ENCODE measurements around the gene PRRC2B.
"Not testable (repeated sequence)": the region's sequence is repeated elsewhere in the genome, so short reads cannot be mapped to it uniquely, and the experiment has no call there.

PRRC2B gene

GRCh38 chr9:131511880-131512279 is 118.0 kb downstream of the PRRC2B start:
- H3K36me3 ChIP-seq (ENCODE audit: control insufficient read depth, insufficient read depth, low read length): peaks cover 38% of the 10 kb centered on the region

GRCh38 chr9:131513177-131513576 is 119.3 kb downstream of the PRRC2B start:
- Histone ChIP-seq H3K36me3 (ENCODE audit: control insufficient read depth, insufficient read depth, low read length) (peaks cover 38% of the 10 kb centered on the region), H3K4me3 (ENCODE audit: low read length) (no peak overlapping the region), H3K27ac (ENCODE audit: low read depth, low read length) (no peak overlapping the region), H3K4me1 (ENCODE audit: control insufficient read depth, insufficient read depth, low read length) (peaks cover 7% of the 10 kb centered on the region), H3K27me3 (ENCODE audit: control insufficient read depth, insufficient read depth, low read length) (no peaks in the 10 kb centered on the region), H3K9ac (ENCODE audit: low read length) (no peak overlapping the region)

More at GRCh38 chr9:131511880-131512279, 118.0 kb downstream of the PRRC2B start:
- Histone ChIP-seq H3K9ac (ENCODE audit: low read length) (no peak overlapping the region), H3K4me1 (ENCODE audit: control insufficient read depth, insufficient read depth, low read length) (no peaks in the 10 kb centered on the region), H3K27ac (ENCODE audit: low read depth, low read length) (no peak overlapping the region), H3K4me3 (ENCODE audit: low read length) (no peak overlapping the region), H3K27me3 (ENCODE audit: control insufficient read depth, insufficient read depth, low read length) (no peaks in the 10 kb centered on the region)

GRCh38 chr9:131515559-131516031 is 121.7 kb downstream of the PRRC2B start:
- not testable (repeated sequence) for H3K4me3 ChIP-seq (ENCODE audit: low read length); H3K9ac ChIP-seq (ENCODE audit: low read length); H3K27ac ChIP-seq (ENCODE audit: low read depth, low read length); H3K27me3 ChIP-seq (ENCODE audit: control insufficient read depth, insufficient read depth, low read length)
- H3K36me3 ChIP-seq (ENCODE audit: control insufficient read depth, insufficient read depth, low read length): peaks cover 53% of the 10 kb centered on the region
- H3K4me1 ChIP-seq (ENCODE audit: control insufficient read depth, insufficient read depth, low read length): peaks cover 12% of the 10 kb centered on the region

GRCh38 chr9:131516100-131516499 is 122.2 kb downstream of the PRRC2B start:
- Histone ChIP-seq H3K27me3 (ENCODE audit: control insufficient read depth, insufficient read depth, low read length) (no peaks in the 10 kb centered on the region), H3K9ac (ENCODE audit: low read length) (no peak overlapping the region), H3K4me3 (ENCODE audit: low read length) (no peak overlapping the region), H3K4me1 (ENCODE audit: control insufficient read depth, insufficient read depth, low read length) (peaks cover 12% of the 10 kb centered on the region), H3K27ac (ENCODE audit: low read depth, low read length) (no peak overlapping the region), H3K36me3 (ENCODE audit: control insufficient read depth, insufficient read depth, low read length) (peaks cover 51% of the 10 kb centered on the region)

- Histone ChIP-seq H3K36me3 (ENCODE audit: control insufficient read depth, insufficient read depth, low read length) (peaks cover 51% of the 10 kb centered on the region), H3K4me3 (ENCODE audit: low read length) (no peak overlapping the region), H3K4me1 (ENCODE audit: control insufficient read depth, insufficient read depth, low read length) (peaks cover 12% of the 10 kb centered on the region), H3K27me3 (ENCODE audit: control insufficient read depth, insufficient read depth, low read length) (no peaks in the 10 kb centered on the region), H3K9ac (ENCODE audit: low read length) (no peak overlapping the region), H3K27ac (ENCODE audit: low read depth, low read length) (no peak overlapping the region)
Measured at GRCh38 chr9:131516930-131517329, 123.0 kb downstream of the PRRC2B start.

GRCh38 chr9:131517761-131518190 is 123.9 kb downstream of the PRRC2B start:
- Histone ChIP-seq H3K27ac (ENCODE audit: low read depth, low read length) (peak overlapping the region; percentile 87), H3K9ac (ENCODE audit: low read length) (no peak overlapping the region), H3K36me3 (ENCODE audit: control insufficient read depth, insufficient read depth, low read length) (peaks cover 52% of the 10 kb centered on the region), H3K4me3 (ENCODE audit: low read length) (no peak overlapping the region), H3K4me1 (ENCODE audit: control insufficient read depth, insufficient read depth, low read length) (peaks cover 12% of the 10 kb centered on the region), H3K27me3 (ENCODE audit: control insufficient read depth, insufficient read depth, low read length) (no peaks in the 10 kb centered on the region)

GRCh38 chr9:131518553-131518952 is 124.7 kb downstream of the PRRC2B start:
- Histone ChIP-seq H3K27me3 (ENCODE audit: control insufficient read depth, insufficient read depth, low read length) (no peaks in the 10 kb centered on the region), H3K4me1 (ENCODE audit: control insufficient read depth, insufficient read depth, low read length) (peaks cover 12% of the 10 kb centered on the region), H3K4me3 (ENCODE audit: low read length) (no peak overlapping the region), H3K9ac (ENCODE audit: low read length) (no peak overlapping the region), H3K36me3 (ENCODE audit: control insufficient read depth, insufficient read depth, low read length) (peaks cover 56% of the 10 kb centered on the region), H3K27ac (ENCODE audit: low read depth, low read length) (peak overlapping the region; percentile 87)

GRCh38 chr9:131520503-131520902 is 126.6 kb downstream of the PRRC2B start:
- peaks cover 12% of the 10 kb centered on the region for H3K4me1 ChIP-seq (ENCODE audit: control insufficient read depth, insufficient read depth, low read length)
- peaks cover 58% of the 10 kb centered on the region for H3K36me3 ChIP-seq (ENCODE audit: control insufficient read depth, insufficient read depth, low read length)
- no peak overlapping the region for H3K4me3 ChIP-seq (ENCODE audit: low read length)
- H3K9ac ChIP-seq (ENCODE audit: low read length): no peak overlapping the region
- no peaks in the 10 kb centered on the region for H3K27me3 ChIP-seq (ENCODE audit: control insufficient read depth, insufficient read depth, low read length)
- H3K27ac ChIP-seq (ENCODE audit: low read depth, low read length): no peak overlapping the region

GRCh38 chr9:131521203-131521602 is 127.3 kb downstream of the PRRC2B start:
- Histone ChIP-seq H3K9ac (ENCODE audit: low read length) (no peak overlapping the region), H3K36me3 (ENCODE audit: control insufficient read depth, insufficient read depth, low read length) (peaks cover 58% of the 10 kb centered on the region)

GRCh38 chr9:131521822-131522221 is 127.9 kb downstream of the PRRC2B start:
- Histone ChIP-seq H3K27ac (ENCODE audit: low read depth, low read length) (no peak overlapping the region), H3K4me3 (ENCODE audit: low read length) (no peak overlapping the region), H3K4me1 (ENCODE audit: control insufficient read depth, insufficient read depth, low read length) (peaks cover 12% of the 10 kb centered on the region), H3K27me3 (ENCODE audit: control insufficient read depth, insufficient read depth, low read length) (no peaks in the 10 kb centered on the region), H3K9ac (ENCODE audit: low read length) (no peak overlapping the region), H3K36me3 (ENCODE audit: control insufficient read depth, insufficient read depth, low read length) (peaks cover 64% of the 10 kb centered on the region)

More at GRCh38 chr9:131521203-131521602, 127.3 kb downstream of the PRRC2B start:
- Histone ChIP-seq H3K27me3 (ENCODE audit: control insufficient read depth, insufficient read depth, low read length) (no peaks in the 10 kb centered on the region), H3K27ac (ENCODE audit: low read depth, low read length) (no peak overlapping the region), H3K4me3 (ENCODE audit: low read length) (no peak overlapping the region), H3K4me1 (ENCODE audit: control insufficient read depth, insufficient read depth, low read length) (peaks cover 12% of the 10 kb centered on the region)

GRCh38 chr9:131522257-131523085 is 128.6 kb downstream of the PRRC2B start:
- peaks cover 11% of the 10 kb centered on the region for H3K4me1 ChIP-seq (ENCODE audit: control insufficient read depth, insufficient read depth, low read length)
- no peak overlapping the region for H3K27ac ChIP-seq (ENCODE audit: low read depth, low read length)
- H3K9ac ChIP-seq (ENCODE audit: low read length): no peak overlapping the region
- H3K27me3 ChIP-seq (ENCODE audit: control insufficient read depth, insufficient read depth, low read length): no peaks in the 10 kb centered on the region
- no peak overlapping the region for H3K4me3 ChIP-seq (ENCODE audit: low read length)
- peaks cover 66% of the 10 kb centered on the region for H3K36me3 ChIP-seq (ENCODE audit: control insufficient read depth, insufficient read depth, low read length)

- Histone ChIP-seq H3K4me3 (ENCODE audit: low read length) (no peak overlapping the region), H3K36me3 (ENCODE audit: control insufficient read depth, insufficient read depth, low read length) (peaks cover 66% of the 10 kb centered on the region), H3K9ac (ENCODE audit: low read length) (no peak overlapping the region), H3K27me3 (ENCODE audit: control insufficient read depth, insufficient read depth, low read length) (no peaks in the 10 kb centered on the region), H3K27ac (ENCODE audit: low read depth, low read length) (no peak overlapping the region), H3K4me1 (ENCODE audit: control insufficient read depth, insufficient read depth, low read length) (peaks cover 6% of the 10 kb centered on the region)
Measured at GRCh38 chr9:131523086-131523388, 129.2 kb downstream of the PRRC2B start.

Data from rectal smooth muscle tissue (tissue), 1 donor.